ENCODE data around the gene FLT4.

GRCh38 chr5:180625791-180626660 lies 23.4 kb downstream of the FLT4 start:
- TF ChIP-seq NFIC (IDR thresholded peaks at IDR 0.05) (no peak), EP300 (IDR thresholded peaks at IDR 0.05; ENCODE audit: borderline replicate concordance) (no peak)

All from Ishikawa (cell line).